ENCODE measurements around the gene RIMS4. TPM values are rescaled to one million over a fixed set of nuclear protein-coding genes. Genes with fewer than 3 reads are reported as not detected.

Gene RIMS4
- total RNA-seq, 4 donors from 2014 or later, result 2.8 to 13.8 (median 7.9) TPM

DNA sequence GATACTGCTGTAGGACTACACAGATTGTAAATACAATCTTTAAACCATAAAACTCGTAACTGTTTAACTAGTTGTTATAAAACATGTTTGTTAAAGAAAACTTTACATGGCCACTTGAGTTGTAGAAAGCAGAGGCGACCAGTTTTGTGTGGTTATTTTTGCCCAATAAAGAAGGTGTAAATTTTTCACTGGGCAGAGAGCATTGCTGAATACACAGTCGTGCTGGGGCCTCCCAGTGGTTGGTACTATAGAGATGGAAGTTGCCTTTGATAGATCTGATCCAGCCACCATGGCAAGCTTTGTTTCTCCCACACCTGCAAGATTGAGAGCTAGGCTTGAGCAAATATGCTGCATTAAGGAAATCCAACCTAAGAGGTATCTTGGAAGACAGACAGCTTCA is 41.2 kb upstream of the RIMS4 start:
- intact Hi-C loops (cut with DNase I), result no loop called here
- WGBS, 2 donors, result 25 to 40% methylated on average over 3 of the region's 3 CpGs
- TF ChIP-seq, protein P1, sequence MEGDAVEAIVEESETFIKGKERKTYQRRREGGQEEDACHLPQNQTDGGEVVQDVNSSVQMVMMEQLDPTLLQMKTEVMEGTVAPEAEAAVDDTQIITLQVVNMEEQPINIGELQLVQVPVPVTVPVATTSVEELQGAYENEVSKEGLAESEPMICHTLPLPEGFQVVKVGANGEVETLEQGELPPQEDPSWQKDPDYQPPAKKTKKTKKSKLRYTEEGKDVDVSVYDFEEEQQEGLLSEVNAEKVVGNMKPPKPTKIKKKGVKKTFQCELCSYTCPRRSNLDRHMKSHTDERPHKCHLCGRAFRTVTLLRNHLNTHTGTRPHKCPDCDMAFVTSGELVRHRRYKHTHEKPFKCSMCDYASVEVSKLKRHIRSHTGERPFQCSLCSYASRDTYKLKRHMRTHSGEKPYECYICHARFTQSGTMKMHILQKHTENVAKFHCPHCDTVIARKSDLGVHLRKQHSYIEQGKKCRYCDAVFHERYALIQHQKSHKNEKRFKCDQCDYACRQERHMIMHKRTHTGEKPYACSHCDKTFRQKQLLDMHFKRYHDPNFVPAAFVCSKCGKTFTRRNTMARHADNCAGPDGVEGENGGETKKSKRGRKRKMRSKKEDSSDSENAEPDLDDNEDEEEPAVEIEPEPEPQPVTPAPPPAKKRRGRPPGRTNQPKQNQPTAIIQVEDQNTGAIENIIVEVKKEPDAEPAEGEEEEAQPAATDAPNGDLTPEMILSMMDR (IDR thresholded peaks at IDR 0.05), result no peak
- no peak for TF ChIP-seq POLR2A (IDR thresholded peaks at IDR 0.05)
- no peaks in the 10 kb centered on the region for H3K4me1 ChIP-seq
- H3K36me3 ChIP-seq, result no peaks in the 10 kb centered on the region
- H3K4me3 ChIP-seq (replicated peaks in 1 of 3), result no peak overlapping the region
- DNase-seq, result no peak
- no peaks in the 10 kb centered on the region for H3K27me3 ChIP-seq
- H3K9me3 ChIP-seq, result no peaks in the 10 kb centered on the region
- no peak overlapping the region for H3K27ac ChIP-seq

- H3K27me3 ChIP-seq, result no peaks in the 10 kb centered on the region
- no peak for TF ChIP-seq POLR2A (IDR thresholded peaks at IDR 0.05)
- TF ChIP-seq, protein P1 (IDR thresholded peaks at IDR 0.05), result no peak
- H3K4me3 ChIP-seq (replicated peaks in 1 of 3), result no peak overlapping the region
- WGBS, 2 donors, result 84 to 97% methylated on average over 1 of the region's 1 CpG
- no peak overlapping the region for H3K27ac ChIP-seq
- H3K9me3 ChIP-seq, result no peaks in the 10 kb centered on the region
- intact Hi-C loops (cut with DNase I), result no loop called here
- H3K4me1 ChIP-seq, result no peaks in the 10 kb centered on the region
- no peak for DNase-seq
- H3K36me3 ChIP-seq, result no peaks in the 10 kb centered on the region
Observed at GRCh38 chr20:44850837-44851236, 40.5 kb upstream of the RIMS4 start.

GRCh38 chr20:44850272-44850671 is 39.9 kb upstream of the RIMS4 start:
- no peaks in the 10 kb centered on the region for H3K36me3 ChIP-seq
- TF ChIP-seq POLR2A (IDR thresholded peaks at IDR 0.05), result no peak
- TF ChIP-seq, protein P1 (IDR thresholded peaks at IDR 0.05), result no peak
- no peak overlapping the region for H3K4me3 ChIP-seq (replicated peaks in 1 of 3)
- H3K4me1 ChIP-seq, result no peaks in the 10 kb centered on the region
- no peaks in the 10 kb centered on the region for H3K27me3 ChIP-seq
- intact Hi-C loops (cut with DNase I), result no loop called here
- DNase-seq, result no peak
- no peak overlapping the region for H3K27ac ChIP-seq
- no peaks in the 10 kb centered on the region for H3K9me3 ChIP-seq
- WGBS, 2 donors, result 76 to 80% methylated on average over 3 of the region's 3 CpGs

- TF ChIP-seq, protein P1 (IDR thresholded peaks at IDR 0.05), result no peak
- TF ChIP-seq POLR2A (IDR thresholded peaks at IDR 0.05), result no peak
- WGBS, 2 donors, result 67 to 81% methylated on average over 1 of the region's 1 CpG
- intact Hi-C loops (cut with DNase I), result no loop called here
- H3K27ac ChIP-seq, result no peak overlapping the region
- H3K9me3 ChIP-seq, result no peaks in the 10 kb centered on the region
- DNase-seq, result no peak
- no peak overlapping the region for H3K4me3 ChIP-seq (replicated peaks in 1 of 3)
- no peaks in the 10 kb centered on the region for H3K27me3 ChIP-seq
- H3K36me3 ChIP-seq, result no peaks in the 10 kb centered on the region
- H3K4me1 ChIP-seq, result no peaks in the 10 kb centered on the region
Observed at GRCh38 chr20:44849703-44850102, 39.4 kb upstream of the RIMS4 start.

DNA sequence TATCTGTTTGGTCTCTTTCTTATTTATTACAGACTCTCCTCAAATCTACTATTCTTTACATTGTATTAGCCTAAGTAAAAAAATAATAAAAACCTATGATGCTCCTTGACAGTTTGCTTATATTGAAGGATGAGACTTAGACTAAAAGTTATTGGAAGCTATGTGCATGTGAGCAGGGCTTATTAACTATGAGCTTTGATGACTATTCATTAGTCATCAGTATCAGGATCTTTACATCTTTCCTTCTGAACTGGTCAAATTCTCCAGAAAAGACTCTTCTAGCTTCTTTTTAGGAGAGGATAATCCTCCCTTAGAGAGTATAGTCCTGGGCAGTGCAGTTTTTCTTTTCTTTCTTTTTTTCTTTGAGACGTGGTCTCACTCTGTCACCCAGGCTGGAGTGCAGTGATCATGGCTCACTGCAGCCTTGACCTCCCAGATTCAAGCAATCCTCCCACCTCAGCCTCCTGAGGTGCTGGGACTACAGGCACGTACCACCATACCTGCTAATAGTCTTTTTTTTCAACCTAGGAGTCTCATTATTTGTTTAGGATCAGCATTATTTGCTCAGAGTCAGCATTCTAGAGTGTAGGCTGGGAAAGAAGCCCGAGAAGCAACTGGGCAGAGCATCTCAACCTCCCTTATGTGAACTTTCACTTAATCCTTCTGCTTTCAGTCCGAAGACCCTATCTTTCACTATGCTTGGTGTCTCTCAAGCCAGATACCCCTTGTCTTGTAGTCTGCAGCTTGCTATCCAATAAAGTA is 38.1 kb upstream of the RIMS4 start:
- 70 to 75% methylated on average over 4 of the region's 4 CpGs for WGBS, 2 donors

More for the DNA sequence above, 38.1 kb upstream of the RIMS4 start:
- H3K27ac ChIP-seq, result no peak overlapping the region
- H3K9me3 ChIP-seq, result no peaks in the 10 kb centered on the region
- DNase-seq, result no peak
- no peaks in the 10 kb centered on the region for H3K4me1 ChIP-seq
- no peaks in the 10 kb centered on the region for H3K36me3 ChIP-seq
- no peaks in the 10 kb centered on the region for H3K27me3 ChIP-seq
- intact Hi-C loops (cut with DNase I), result no loop called here
- no peak for TF ChIP-seq POLR2A (IDR thresholded peaks at IDR 0.05)
- TF ChIP-seq, protein P1 (IDR thresholded peaks at IDR 0.05), result no peak
- H3K4me3 ChIP-seq (replicated peaks in 1 of 3), result no peak overlapping the region

All from thyroid gland (tissue), 4 donors.